HG03354 (cell line): ENCODE measurements around the gene CADPS2.

ENCODE experiments used
- ATAC-seq: cut with Tn5 transposase; IDR thresholded peaks from one replicate; pipeline ENCODE4 v1.9.1; 2021; ENCODE audit warnings: mild to moderate bottlenecking; ENCODE audit not compliant: unreplicated experiment, poor library complexity, severe bottlenecking

Gene CADPS2

DNA sequence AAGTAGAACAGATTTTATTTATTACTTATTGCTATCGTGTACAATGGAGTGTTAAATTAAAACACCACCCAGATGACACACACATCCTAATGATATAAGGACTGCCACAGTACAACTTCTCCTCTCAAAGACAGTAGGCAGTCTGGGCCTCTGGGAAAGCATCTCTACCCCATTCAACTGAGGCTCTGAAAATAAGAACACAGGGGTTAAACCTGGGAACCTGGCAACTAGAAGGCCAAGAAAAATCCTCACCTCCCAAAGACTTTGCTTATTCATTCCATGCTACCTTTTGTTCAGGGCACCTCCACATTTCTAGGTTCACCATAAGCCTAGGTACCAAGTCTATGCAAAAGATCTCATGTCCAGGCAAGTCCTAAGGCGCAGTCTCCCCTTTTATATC lies 456.3 kb downstream of the CADPS2 start:
- no peak for ATAC-seq

DNA sequence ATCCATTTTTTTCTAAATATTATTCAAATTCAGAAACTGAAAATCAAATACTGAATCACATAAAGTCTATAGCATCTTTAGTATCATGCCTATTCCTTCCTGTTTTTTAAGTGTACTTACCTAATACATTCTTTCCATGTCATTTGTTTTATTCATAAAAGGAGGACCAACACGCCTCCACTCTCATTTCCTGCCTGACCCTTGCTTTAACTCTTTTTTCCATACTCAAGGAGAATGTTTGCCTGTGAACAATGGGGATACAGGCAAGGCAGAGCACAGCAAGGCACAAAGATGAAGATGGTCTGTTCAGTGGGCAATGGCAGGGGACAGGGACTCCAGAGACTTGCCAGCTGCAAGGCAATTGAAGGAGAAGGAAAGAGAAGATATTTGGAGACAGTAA lies 460.5 kb downstream of the CADPS2 start:
- no peak for ATAC-seq

DNA sequence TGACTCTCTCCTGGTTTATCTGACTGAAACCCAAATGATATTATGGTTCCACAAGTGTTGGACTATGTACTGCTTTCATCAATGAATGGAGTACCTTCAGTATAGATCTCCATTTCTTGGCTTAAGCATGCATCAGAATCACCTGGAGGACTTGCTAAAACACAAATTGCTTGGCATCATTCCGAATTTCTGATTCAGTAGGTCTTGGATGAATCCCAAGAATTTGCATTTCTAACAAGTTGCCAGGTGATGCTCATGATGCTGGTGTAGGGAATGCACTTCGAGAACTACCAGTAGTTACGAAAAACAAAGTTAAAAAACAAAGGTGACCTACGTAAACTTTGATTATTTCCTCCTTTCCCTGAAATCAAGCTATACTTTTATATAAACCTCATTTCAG lies 462.7 kb downstream of the CADPS2 start:
- ATAC-seq: no peak

DNA sequence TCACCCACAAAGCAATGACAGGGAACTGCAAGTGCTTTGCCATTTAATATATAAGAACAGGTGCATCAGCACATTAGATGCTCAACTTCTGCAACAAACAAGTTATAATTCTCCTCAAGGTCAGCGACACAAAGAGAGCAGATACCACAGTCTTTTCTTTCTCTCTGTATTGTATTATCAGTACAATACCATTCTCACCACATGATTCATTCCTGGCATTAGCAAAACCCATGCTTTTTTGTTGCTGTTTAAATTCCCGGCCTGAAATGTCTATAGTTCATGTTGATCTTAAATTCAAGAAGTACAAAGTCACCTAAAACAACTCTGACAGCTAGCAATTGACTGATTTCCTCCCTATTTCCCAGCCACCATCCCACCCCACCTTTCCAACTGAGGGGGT lies 469.9 kb downstream of the CADPS2 start:
- no peak for ATAC-seq

DNA sequence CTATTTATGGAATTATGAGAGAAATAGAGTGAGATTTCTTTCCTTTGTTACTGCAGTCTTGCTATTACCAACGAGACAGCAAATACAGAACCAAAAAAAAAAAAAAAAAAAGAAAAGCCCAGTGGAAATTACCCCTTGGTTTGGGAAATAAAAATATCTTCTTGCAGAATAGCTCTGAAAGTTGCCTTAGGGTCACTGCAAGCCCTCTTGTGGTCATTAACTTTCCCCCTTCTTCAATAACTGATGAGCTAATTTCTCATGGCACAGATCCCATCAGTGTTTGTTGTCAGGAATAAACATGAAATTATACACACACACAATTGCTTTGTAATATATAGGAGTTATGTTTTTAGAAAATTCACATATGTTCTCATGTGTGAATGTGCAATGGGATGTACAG lies 470.8 kb downstream of the CADPS2 start:
- ATAC-seq: no peak

DNA sequence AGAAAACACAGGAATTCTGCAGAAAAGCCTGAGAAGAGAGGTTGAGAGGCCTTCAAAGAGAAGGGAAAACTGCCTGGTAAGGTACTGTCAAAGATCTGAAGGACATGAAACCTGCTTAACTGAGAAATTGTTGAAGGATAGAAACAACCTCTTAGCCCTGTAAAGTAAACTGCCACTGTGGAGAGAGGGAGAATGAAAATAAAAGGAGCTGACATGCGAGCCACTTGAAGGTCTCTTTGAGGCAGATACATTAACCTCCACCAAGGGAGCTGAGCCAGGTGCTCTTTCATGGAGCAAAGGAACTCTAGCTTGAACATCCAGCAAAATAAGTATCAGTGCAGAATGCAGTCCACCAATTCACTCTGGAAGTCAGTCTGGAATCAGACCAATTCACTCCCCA lies 472.9 kb downstream of the CADPS2 start:
- ATAC-seq: no peak

DNA sequence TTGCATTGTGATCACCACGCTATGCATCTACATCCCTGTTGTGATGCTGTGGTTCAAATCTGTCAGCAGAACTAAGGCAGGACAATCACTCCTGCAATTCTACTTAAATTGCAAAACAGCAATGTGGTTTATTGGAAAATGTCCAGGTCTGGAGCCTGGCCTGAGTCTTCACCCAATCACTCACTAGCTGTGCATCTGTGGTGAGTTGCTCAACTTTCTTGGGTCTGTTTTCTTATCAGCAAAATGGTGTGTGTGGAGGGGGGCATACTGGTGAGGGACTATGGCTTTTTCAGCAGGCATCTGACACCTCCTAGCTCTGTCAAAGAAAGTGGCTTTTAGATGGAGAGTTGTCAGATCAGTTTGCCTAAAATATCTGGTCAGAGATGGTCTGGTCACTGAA lies 473.4 kb downstream of the CADPS2 start:
- no peak for ATAC-seq

DNA sequence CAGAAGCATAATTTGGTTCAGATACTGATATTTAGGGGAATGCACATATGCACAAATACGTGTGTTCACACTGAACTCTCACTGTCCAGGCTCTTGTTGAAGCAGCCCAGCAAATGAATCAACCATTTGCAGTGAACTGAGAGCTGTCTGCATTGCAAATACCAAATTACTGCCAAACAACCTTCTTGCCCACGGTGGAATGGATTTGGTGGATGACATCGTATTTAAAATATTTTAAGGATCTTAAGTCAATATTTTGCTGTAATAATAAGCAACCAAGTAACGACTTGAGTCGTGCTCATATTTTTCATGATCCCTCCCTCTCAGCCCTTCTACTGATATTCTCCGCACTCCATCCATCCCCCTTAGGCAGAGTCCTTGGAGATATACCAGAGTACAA lies 473.8 kb downstream of the CADPS2 start:
- ATAC-seq: no peak

DNA sequence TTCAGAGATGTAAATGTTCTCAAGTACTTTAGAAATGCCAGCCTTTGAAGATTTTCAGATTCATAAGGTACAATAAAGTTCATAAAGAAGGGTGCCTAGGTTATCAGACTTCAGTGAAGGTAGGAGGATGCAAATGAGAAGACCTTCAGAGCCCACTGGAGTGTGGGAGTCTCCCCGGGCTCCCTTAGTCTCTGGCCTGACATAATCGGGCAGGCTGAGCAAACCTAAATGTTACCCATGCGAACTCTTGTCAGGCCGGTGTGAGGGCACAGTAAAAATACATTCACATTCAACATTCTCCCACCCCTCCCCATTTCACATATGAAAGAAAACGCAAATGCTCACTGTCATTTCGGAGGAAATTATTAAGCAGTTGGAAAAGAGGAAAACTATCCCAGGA lies 479.1 kb downstream of the CADPS2 start:
- no peak for ATAC-seq

DNA sequence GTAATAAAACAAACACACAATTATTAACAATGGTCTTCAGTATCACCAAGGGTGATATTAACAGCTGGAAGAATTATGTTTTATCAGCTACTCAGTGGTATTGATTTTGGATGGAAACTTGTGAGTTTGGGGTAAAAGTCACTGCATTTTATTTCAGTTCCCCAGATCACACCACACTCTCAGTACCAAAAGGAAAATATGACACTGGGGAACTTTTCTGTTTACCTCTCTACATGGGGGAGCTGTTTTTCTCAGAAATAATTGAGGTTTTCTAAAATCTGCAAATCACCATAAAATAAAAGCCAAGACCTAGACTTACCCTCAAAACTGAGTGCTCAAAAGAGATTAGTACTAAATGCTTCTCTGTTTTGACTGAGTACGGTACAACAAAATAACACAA lies 483.1 kb downstream of the CADPS2 start:
- ATAC-seq: no peak

DNA sequence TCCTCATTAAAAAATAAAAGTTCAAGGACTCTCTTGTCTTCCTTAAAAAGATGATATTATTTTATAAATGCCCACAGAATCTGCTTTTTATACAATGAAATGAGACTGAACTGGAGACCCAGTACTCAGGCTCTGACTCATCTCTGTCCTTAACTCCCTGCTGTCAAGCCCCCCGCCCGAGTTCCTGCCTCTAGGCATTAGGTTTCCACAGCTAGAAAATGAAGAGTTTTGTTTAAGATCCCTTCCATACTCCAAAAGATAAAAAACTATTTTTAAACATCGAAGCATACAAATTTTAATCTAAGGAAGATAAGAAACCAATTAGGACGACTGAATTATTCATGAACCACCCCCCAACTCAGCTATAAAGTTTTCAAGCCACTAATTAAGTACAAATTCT lies 484.0 kb downstream of the CADPS2 start:
- no peak for ATAC-seq

DNA sequence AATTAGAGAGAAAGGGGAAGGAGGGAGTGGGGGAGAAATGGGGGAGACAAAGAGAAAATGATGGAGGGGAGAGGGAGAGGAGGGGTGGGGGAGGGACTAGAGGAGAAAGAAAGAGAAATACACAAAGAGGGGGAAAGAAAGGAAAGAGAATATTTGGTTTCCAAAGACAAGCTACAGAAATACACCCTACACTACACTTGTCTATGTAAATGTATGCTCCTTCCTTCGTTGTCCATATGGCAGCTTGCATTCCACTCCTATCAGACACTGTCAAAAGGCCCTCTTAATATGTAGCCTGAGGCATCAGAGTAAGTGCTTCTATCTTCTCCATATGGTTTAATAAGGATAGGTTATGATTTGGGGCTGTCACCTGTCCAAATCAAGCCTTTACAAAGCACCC lies 488.9 kb downstream of the CADPS2 start:
- ATAC-seq: no peak

DNA sequence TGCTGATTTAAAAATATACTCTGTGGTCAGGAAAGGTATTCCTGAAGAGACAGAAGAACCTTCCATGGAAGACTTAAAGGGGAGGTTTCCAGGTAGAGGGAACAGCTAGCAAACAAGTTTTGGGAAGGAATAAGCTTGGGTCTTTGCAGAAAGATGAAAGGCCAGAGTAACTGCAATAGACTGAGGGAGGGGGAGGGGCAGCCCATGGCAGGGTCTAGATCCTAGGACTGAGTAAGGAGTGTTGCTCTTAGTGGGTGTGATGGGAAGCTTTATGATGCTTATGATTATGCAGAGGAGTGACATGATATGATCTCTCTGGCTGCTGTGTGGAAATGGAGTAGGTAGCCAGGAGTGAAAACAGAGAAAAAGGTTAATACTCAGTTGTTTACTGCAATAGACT lies 491.7 kb downstream of the CADPS2 start:
- no peak for ATAC-seq

DNA sequence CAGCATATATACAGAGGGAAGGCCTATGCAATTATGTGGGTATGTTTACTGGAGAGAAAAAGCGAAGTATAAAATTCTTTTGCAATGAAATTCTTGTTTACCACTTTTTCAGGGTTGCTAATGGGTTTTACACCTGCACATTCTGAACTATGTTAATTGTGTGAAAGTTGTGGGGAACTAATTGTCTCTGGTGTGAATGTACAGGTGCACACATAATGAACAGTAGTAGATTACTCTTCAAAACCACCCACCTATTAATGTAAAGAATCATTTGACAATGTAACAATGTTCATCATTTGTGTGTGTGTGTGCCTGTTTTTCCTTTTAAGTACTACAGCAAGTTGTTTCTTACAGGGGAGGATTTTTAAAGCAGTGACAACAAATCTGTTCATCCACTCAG lies 501.7 kb downstream of the CADPS2 start:
- no peak for ATAC-seq

DNA sequence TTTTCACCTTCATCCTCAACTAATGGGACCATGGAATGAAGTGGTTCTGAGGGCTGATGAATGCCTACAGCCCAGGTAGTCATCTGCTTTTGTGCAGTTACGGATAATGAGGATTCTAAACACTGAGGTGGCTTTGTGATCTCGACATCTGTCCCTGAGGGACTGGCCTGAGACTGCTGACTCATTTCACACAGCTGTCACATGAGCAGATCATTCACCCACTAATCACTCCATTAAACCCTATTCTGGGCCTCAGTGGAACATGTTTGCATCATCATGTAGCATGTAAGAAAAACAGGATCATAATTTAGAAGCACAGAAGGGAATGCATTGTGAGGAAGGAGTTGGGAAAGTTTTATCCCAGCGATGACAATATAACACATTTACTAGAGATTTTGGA lies 502.3 kb downstream of the CADPS2 start:
- peak; percentile 99 for ATAC-seq

DNA sequence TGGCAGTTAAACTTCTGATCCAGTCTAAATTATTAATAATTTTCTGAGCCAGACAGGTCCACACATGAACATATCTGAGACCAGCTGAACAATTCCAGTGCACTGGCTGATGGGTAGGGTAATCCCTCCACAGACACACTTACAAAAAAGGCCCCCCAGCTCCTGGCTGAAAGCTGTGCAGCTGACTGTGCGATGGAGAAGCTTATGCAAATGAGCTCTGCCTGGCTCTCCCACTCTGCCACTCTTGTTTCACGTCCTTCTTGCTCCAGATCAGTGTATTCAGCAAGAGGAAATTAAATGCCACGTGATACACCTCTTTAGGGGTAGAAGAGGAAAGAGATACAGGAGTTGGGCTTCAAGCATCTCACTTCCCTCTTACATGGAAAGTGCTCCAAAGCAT lies 505.3 kb downstream of the CADPS2 start:
- ATAC-seq: no peak

DNA sequence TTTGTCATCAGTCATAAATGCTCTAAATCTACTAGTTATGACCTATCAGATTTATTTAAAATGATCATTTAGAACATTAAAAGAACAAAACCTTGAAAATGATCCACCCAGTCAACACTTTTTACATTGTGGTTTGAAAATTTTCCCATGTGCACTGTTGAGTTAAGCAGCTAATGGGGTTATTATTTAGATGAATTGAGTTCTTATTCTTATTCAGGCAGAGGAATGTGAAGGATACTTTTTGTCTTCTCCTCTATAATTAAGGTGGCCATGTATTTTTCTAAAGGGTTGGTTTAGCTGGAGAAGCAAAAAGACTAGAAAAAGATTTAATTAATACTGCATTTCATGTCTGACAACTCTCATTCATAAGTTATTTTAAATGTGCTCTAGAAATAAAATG lies 506.8 kb downstream of the CADPS2 start:
- no peak for ATAC-seq

DNA sequence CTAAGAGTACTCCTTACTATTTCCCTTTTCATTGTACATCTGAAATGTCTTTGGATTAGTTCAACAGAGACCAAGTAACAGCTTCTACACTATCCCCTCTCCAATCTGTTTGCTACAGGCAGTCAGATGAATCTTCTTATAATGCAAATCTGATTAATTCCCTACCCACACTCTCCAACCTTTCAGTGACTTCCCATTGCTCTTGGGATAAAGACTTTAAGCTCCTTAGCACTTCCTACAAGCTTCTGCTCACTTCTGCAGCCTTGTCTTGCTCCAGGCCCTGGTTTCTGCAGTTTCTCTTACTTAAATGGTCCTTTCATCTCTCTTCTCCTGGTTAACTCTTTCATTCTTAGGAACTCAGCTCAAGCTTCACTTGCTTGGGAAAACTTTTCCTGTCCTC lies 516.5 kb downstream of the CADPS2 start:
- no peak for ATAC-seq

DNA sequence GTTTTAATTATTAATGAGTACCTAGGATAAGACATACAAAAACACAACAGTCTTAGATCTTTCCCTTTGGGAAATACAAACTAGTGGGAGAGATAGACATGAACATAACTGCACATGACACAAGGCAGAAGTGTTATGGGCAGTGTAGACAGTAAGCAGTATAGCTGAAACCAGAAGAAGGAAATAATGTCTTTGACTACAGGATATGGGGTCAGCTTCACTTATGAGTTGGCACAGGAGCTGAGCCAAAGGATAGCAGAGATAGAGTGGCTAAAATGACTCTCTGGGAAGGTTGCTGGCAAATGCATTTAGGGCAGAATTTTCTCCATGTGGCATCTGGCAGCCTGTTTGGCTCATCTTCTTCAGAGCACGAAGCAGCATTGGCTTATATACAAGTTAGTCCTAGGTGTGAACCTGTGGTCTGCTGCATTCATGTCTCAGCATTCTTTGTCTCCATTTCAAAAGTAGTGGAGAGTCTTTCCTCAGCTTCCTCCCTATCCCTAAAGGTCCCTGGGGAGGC lies 521.4 kb downstream of the CADPS2 start:
- ATAC-seq: no peak

DNA sequence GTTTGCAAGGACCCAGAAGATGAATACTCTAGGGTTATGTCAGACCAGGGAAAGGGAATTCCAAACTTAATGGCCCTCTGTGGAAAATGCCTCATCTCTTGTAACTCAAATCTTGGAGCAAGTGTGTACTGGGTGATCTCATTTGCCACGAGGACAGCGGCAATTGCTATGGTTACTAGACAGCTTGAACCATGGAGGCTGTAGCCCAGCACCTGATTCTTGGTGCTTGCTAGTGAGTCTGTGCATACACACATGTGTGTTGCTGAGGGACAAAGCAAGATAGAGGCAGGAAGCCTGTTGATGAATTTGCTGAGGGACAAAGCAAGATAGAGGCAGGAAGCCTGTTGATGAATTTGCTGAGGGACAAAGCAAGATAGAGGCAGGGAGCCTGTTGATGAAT lies 523.1 kb downstream of the CADPS2 start:
- ATAC-seq: no peak

DNA sequence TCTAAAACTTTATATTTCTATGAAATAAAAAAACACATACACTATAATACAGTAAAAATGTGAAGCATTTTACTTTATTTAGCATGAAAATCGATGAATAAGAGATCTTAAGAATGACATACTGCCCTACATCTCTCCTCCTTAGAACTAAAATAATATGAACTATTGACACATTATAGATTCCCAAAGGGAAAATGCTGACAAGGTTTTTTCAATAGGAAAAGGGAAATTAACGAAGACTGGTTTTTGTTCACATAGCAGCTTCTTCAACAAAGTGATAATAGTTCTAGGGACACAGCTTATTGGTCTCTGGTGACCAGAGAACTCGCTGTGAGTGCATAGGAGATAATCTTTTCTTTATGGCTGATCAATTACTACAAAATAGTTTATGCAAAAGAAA lies 523.8 kb downstream of the CADPS2 start:
- no peak for ATAC-seq

DNA sequence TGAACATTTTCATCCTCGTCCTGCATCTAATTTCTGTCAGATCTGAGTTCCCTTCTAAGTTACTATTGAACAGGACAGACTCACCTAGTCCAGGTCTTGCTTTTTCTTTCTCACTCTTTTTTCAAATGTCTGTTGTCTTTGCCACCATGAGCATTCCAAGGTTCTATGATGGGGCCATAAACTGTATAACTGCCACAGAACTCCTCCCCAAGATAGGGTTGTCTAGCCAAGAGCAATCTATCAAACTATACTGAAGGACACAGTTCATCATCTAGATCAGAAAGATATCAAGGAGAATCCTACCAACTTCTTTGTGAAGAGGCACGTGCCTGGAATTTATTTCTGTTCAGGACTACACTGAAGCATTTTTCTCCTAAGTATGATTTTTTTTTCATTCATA lies 531.6 kb downstream of the CADPS2 start:
- no peak for ATAC-seq

DNA sequence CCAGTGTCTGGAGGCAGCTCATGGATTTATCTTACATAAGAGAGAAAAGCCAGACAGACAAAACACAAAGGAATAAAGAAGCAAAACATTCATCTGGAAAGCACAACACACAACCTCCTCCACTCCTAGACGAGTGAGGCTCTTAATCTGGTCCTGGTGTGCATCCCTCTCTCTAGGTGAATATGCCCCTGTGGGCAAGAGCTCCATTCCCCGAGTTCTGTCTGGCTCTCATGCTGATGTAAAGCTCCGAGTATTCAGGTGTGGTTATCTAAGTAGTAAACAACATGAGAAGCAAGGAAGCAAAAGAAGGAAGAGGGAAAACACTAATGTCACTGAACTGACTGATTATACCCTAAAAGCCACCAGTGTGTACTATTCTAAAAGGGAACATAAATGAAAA lies 533.8 kb downstream of the CADPS2 start:
- ATAC-seq: no peak
